Heart right ventricle (tissue), 16 donors: Measurements from ENCODE around the gene BLVRA. TPM values are rescaled to one million over a fixed set of nuclear protein-coding genes. Genes with fewer than 3 reads are reported as not detected.

Experiments used
- ATAC-seq, 8 donors: fragments of 200-7000 bp; cut with Tn5 transposase; one replicate each; pipeline ENCODE4 v1.9.1; 2020; ENCODE audit warnings: mild to moderate bottlenecking in 8 of 8, moderate library complexity in 8 of 8, moderate number of reproducible peaks in 1 of 8
- DNase-seq, 2 donors: peaks; one replicate each; pipeline ENCODE4 v3.0.0-alpha.2; 2020
- H3K27ac ChIP-seq, 10 donors: fragments of 200-600 bp; sonication (generic) in 2 of 10; one replicate each; pipeline versions ENCODE4 v1.5.0 to v1.8.0; 2020 to 2022; ENCODE audit warnings: mild to moderate bottlenecking in 3 of 10
- H3K27me3 ChIP-seq, 7 donors: fragments of 200-600 bp; one replicate each; pipeline ENCODE4 v1.8.0; 2021 to 2022; ENCODE audit warnings: mild to moderate bottlenecking in 2 of 7
- H3K36me3 ChIP-seq, 9 donors: fragments of 200-600 bp; sonication (generic) in 1 of 9; one replicate each; pipeline versions ENCODE4 v1.5.0 to v1.8.0; 2020 to 2022; ENCODE audit warnings: mild to moderate bottlenecking in 2 of 9
- H3K4me1 ChIP-seq, 9 donors: fragments of 200-600 bp; sonication (generic) in 1 of 9; one replicate each; pipeline versions ENCODE4 v1.5.0 to v1.8.0; 2020 to 2022; ENCODE audit warnings: mild to moderate bottlenecking in 4 of 9
- H3K4me3 ChIP-seq, 10 donors: fragments of 200-600 bp; sonication (generic) in 2 of 10; one replicate each; pipeline versions ENCODE4 v1.5.0 to v1.8.0; 2020 to 2022; ENCODE audit warnings: mild to moderate bottlenecking in 7 of 10, moderate library complexity in 2 of 10
- H3K9me3 ChIP-seq, 11 donors: fragments of 200-600 bp in 10 of 11; sonication (generic) in 2 of 11; one replicate each; pipeline versions ENCODE4 v1.5.0 to v1.8.0; 2013 to 2022; ENCODE audit warnings: mild to moderate bottlenecking in 2 of 11, control low read depth in 1 of 11, moderate library complexity in 1 of 11
- CTCF ChIP-seq, 9 donors: fragments of 200-600 bp; sonication (generic) in 2 of 9; IDR thresholded peaks; one replicate each; pipeline versions ENCODE4 v1.5.0 to v1.8.0; 2021 to 2022; ENCODE audit warnings: antibody characterized with exemption in 9 of 9, mild to moderate bottlenecking in 5 of 9, moderate library complexity in 1 of 9
- WGBS, 2 donors: extraction: QIAGEN DNeasy Blood & Tissue Kit; methylation state at CpG; one replicate each; pipeline ENCODE4 v1.1.7; 2013; ENCODE audit warnings: inconsistent platforms in 1 of 2; 5-methylcytosine and 5-hydroxymethylcytosine counted together
- intact Hi-C, 10 donors: fragments of 100-400 bp; cut with DNase I; formaldehyde crosslinking; loops; one replicate each; pipeline versions ENCODE4 v1.11.1 to v1.14.2; 2022
- polyA plus RNA-seq, 2 donors: library from polyadenylated mRNA; stranded (reverse); fragments of 200-250 nt; gene quantifications; one replicate each; pipeline ENCODE4 v1.2.3, GENCODE V29; 2013
- total RNA-seq, 10 donors: library from RNA; stranded (reverse); fragmentation: NEBNext Ultra II Directional in 3 of 10; extraction: Animal tissue kit (Norgen Biotek cat#: 25700) in 3 of 10; gene quantifications; one replicate each; pipeline versions ENCODE4 v1.2.1 to v1.2.4, GENCODE V29; 2021 to 2023
- donor health status: Arrhythmogenic right ventricular cardiomyopathy.
- donor health status: ischemic (EF 13 %, LVEDD 7.1; RV severe dilation, severe dysfunction).
- donor health status: healthy with polysubstance abuse.
- donor health status: DM: no; HTN: yes; CAD: no.
- donor health status: DM: no; HTN: no; CAD: no.
- donor health status: ischemic (EF 25% LVEDD 6.9; RV normal size, moderate dysfunction).
- donor health status: ischemic (EF 25% LVEDD 5.7; RV mildly dilated, moderate dysfunction).
- donor health status: healthy.
- donor health status: DM: yes; HTN: yes; CAD: no.
- donor health status: Ischemic cardiomyopathy.
- donor health status: ischemic (EF 35%, LVEDD 5.7; RV mildly dilated, moderate dysfunction).
- donor health status: nonischemic (EF 11% LVEDD 7.7; RV severe dilation, severe dysfunction).
- donor health status: DM: yes; HTN: yes; CAD: no.
- donor health status: PGD.
- donor health status: ischemic (EF 29% LVEDD 5.4; RV normal size, mild dysfunction).
- donor health status: nonischemic (EF 23%, LVEDD 6.1; RV moderate dilation, normal function).

Gene BLVRA
- total and polyA plus RNA-seq, 12 donors: 39.4 to 68.9 (median 46.1) TPM

- WGBS, 2 donors: 89 to 90% methylated on average over 9 of the region's 9 CpGs
- H3K27me3 ChIP-seq: peaks cover 0 to 5% (median 0%) of the 10 kb centered on the region in 7 donors
- H3K4me1 ChIP-seq: peaks cover 0 to 20% (median 0%) of the 10 kb centered on the region in 9 donors
- ATAC-seq (peak in 1 of 8 donors; percentile 16), DNase-seq (no peak)
- H3K36me3 ChIP-seq: no peaks in the 10 kb centered on the region
- no peak overlapping the region for H3K4me3 ChIP-seq
- no peak for TF ChIP-seq CTCF (IDR thresholded peaks at IDR 0.05)
- H3K9me3 ChIP-seq: no peaks in the 10 kb centered on the region
- intact Hi-C loops: no loop called here
- no peak overlapping the region for H3K27ac ChIP-seq
These were observed 11.0 kb upstream of the BLVRA start for GRCh38 chr7:43747328-43748105.

- intact Hi-C loops: no loop called here
- DNase-seq (no peak), ATAC-seq (peak in 1 of 8 donors; percentile 26)
- Histone ChIP-seq H3K36me3 (no peaks in the 10 kb centered on the region), H3K9me3 (no peaks in the 10 kb centered on the region), H3K27ac (no peak overlapping the region), H3K27me3 (peaks cover 0 to 5% (median 0%) of the 10 kb centered on the region in 7 donors), H3K4me1 (peaks cover 0 to 31% (median 0%) of the 10 kb centered on the region in 9 donors), H3K4me3 (no peak overlapping the region)
- WGBS, 2 donors: 71 to 73% methylated on average over 5 of the region's 5 CpGs
- TF ChIP-seq CTCF (IDR thresholded peaks at IDR 0.05): no peak
These were observed 9.0 kb upstream of the BLVRA start for GRCh38 chr7:43749383-43749940.

- intact Hi-C loops: loop anchor here in 1 of 10 donors (5.0 kb wide), 1 partner anchor 598 kb away; no protein-coding TSS in a partner anchor
- Histone ChIP-seq H3K4me1 (peaks cover 0 to 33% (median 0%) of the 10 kb centered on the region in 9 donors), H3K27ac (no peak overlapping the region), H3K36me3 (no peaks in the 10 kb centered on the region), H3K9me3 (no peaks in the 10 kb centered on the region), H3K4me3 (no peak overlapping the region), H3K27me3 (peaks cover 0 to 5% (median 0%) of the 10 kb centered on the region in 7 donors)
- peak in 3 of 8 donors; percentile 47 to 50 (median 47) for ATAC-seq
- WGBS, 2 donors: 61 to 62% methylated on average over 14 of the region's 14 CpGs
- no peak for TF ChIP-seq CTCF (IDR thresholded peaks at IDR 0.05)
- no peak for DNase-seq
These were observed 8.2 kb upstream of the BLVRA start for GRCh38 chr7:43750016-43750887.

- Histone ChIP-seq H3K4me3 (no peak overlapping the region), H3K4me1 (peaks cover 0 to 48% (median 0%) of the 10 kb centered on the region in 9 donors), H3K27ac (no peak overlapping the region), H3K36me3 (no peaks in the 10 kb centered on the region), H3K27me3 (peaks cover 0 to 5% (median 0%) of the 10 kb centered on the region in 7 donors), H3K9me3 (no peaks in the 10 kb centered on the region)
- DNase-seq (no peak), ATAC-seq (no peak)
- TF ChIP-seq CTCF (IDR thresholded peaks at IDR 0.05): no peak
- 78 to 81% methylated on average over 3 of the region's 3 CpGs for WGBS, 2 donors
- intact Hi-C loops: loop anchor here in 1 of 10 donors (5.0 kb wide), 1 partner anchor 600 kb away; no protein-coding TSS in a partner anchor
These were observed 6.1 kb upstream of the BLVRA start for GRCh38 chr7:43752411-43752810.
